Keratinocyte (primary cell): ENCODE results near the gene DLG1.

ENCODE experiments used
- EZH2 ChIP-seq: IDR thresholded peaks from one replicate; pipeline ENCODE4 v1.6.1; 2012; ENCODE audit warnings: inconsistent platforms, mild to moderate bottlenecking, low read length, moderate library complexity
- TF ChIP-seq, protein P1 (sequence below), 3 experiments: IDR thresholded peaks in 1 of 3; conservative IDR thresholded peaks in 1 of 3; optimal IDR thresholded peaks in 1 of 3; 2 replicates in 2 of 3; 3 replicates in 1 of 3; pipeline versions ENCODE3 to v1.5.1; 2011; ENCODE audit warnings: low read length in 3 of 3, mild to moderate bottlenecking in 3 of 3, moderate library complexity in 2 of 3, control low read depth in 1 of 3, inconsistent platforms in 1 of 3; ENCODE audit not compliant: insufficient read depth in 2 of 3; ENCODE audit errors: extremely low read depth in 1 of 3

DNA sequence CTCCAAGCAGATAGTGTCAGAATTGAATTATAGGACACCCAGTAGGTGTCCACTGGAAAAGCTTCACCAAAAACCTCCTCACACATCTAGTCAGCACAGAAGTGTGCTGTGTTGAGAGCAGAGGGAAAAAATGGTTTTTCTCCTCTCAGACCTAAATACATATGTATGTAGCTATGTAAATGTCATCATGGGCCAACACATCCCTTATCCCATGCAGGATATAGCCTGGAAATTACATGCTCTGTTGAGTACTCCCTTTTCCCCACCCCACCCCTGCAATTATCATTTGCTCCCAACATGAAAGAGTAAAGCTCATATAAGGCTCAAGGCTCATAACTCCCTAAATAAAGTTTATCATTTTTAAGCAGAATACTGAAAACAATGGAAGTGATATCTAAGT is 35.7 kb downstream of the DLG1 start:
- TF ChIP-seq, protein P1, sequence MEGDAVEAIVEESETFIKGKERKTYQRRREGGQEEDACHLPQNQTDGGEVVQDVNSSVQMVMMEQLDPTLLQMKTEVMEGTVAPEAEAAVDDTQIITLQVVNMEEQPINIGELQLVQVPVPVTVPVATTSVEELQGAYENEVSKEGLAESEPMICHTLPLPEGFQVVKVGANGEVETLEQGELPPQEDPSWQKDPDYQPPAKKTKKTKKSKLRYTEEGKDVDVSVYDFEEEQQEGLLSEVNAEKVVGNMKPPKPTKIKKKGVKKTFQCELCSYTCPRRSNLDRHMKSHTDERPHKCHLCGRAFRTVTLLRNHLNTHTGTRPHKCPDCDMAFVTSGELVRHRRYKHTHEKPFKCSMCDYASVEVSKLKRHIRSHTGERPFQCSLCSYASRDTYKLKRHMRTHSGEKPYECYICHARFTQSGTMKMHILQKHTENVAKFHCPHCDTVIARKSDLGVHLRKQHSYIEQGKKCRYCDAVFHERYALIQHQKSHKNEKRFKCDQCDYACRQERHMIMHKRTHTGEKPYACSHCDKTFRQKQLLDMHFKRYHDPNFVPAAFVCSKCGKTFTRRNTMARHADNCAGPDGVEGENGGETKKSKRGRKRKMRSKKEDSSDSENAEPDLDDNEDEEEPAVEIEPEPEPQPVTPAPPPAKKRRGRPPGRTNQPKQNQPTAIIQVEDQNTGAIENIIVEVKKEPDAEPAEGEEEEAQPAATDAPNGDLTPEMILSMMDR (optimal IDR thresholded peaks at IDR 0.05 in 1 of 3, IDR thresholded peaks at IDR 0.05 in 1 of 3, conservative IDR thresholded peaks at IDR 0.05 in 1 of 3; ENCODE audit: extremely low read depth in 1 of 3, insufficient read depth in 2 of 3, low read length in 3 of 3) = no peak
- TF ChIP-seq EZH2 = no peak
